MV-4-11 (cell line): Measurements from ENCODE around the gene MVB12B.
"Not testable (repeated sequence)": the region's sequence is repeated elsewhere in the genome, so short reads cannot be mapped to it uniquely, and the experiment has no call there.

Experiments
- DNase-seq: peaks from one replicate; lab custom pipeline; 2025; lab: John Stamatoyannopoulos, UW

Gene MVB12B

DNA sequence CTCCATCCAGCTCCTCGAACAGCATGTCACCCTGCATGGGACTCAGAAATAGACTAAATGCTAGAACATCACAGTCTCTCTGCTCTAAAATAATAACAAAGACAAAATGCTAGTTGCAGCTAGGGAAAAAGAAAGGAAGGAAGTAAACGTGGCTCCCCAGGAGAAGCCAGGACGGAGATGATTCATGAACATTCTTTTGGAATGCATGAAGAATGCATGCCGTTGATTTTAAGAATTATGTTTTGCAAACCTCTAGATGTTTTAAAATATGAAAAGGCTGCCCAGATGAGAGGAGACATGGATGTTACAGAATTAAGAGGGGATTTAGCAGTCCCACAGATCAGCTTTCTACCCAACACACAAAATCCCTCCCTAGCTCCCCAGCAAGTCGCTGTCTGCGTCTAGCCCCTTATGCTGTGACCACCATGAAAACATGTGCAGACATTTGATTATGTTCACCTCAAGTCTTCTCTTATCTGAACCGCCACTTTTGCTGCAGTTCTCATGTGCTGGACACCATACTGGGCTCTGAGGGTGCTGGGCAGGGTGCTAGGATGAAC lies 147.7 kb downstream of the MVB12B start:
- no peak for DNase-seq

DNA sequence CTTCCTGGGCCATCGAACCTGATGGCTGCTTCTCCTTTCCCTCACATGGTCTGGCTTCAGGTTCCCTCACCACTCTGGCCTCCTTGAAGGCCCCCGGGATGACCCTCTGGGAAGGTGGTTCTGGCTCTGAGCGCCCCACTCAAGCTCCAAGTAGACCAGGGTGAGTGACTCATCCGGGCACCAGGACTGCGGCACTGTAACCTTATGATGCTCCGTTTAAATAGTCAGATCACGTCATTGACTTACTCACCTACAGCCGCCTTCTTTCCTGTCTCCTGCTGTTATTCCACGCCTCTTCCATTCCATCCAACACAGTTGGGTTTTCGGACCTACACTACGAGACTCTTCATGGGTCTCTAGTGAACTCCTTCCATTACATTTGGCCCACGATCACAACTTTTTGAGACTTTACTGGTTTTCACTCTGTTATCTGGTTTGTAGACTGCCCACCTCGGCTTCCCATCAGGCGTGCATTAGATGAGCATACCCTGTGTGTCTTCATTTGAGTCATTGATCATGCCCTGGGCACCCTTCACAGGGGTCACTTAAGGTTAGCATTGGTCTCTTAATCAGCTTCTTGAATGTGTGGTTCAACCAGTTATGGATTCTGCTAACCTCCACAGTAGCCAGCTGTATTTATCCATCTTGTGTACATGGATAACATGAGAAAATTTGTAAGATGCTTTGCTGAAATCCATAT lies 148.3 kb downstream of the MVB12B start:
- DNase-seq = no peak

DNA sequence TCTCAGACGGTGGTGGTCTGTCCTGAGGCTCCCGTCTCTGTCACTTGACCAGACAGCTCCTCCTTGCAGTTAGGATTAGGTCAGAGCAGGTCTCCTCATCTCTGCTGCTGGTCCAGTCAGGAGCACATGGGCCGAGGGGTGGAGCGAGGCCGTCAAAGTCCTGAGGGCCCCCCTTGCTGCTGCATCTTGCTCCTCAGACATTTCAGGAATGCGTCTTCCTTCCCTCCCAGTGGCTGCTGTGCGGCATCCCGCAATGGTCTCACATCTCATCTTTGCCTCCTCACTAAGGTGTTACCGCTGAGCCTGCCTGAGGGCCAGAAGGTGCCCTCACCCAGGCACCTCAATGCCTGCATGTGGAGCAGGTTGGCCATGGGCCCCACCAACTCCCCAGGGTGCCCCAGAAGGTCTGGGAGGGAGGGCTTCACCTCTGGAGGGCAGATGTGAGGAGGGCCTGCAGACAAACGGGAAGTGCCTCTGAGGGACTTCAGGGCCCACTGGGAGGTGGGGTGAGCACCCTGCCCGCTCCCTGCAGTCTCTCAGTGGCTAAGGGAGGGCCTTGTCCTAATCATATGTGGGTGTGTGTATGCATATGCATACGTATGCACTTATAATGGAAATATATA lies 149.4 kb downstream of the MVB12B start:
- DNase-seq = no peak

- not testable (repeated sequence) for DNase-seq
Observed at GRCh38 chr9:126477432-126477831, 150.8 kb downstream of the MVB12B start.

DNA sequence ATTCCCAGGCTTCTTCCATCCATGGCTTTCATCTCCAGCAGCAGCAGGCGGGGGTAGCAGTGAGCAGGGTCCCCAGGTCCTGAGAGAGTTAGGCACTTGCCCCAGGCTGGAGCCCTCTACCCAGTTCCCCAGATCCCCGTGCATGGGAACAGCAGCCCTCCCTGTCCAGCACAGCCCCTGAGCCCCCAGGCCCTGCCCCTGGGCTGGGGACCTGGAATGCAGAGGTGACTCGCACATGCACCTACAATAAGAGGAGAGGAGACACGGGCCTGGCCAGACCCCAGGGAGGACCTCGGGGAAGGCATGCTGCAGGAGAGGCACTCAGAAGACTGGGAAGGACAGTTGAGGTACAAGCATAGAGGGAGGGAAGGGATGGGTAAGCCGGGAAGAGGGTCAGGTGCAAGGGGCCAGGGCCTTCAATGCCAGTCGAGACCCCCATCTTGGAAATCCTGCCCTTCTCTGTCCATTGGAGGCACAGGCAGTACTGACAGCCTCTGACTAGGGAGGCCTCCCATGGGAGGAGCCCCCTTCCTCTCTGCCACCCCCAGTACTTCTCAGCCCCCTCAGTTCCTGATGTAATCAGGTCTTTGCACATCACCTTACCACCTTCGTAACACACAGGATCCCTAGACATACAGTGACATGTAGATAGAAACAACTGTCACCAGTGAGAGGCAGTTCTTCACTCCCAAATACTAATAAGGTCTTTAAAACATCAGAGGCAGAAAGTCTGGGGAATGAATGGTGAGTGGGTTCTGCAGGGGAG lies 151.8 kb downstream of the MVB12B start:
- DNase-seq = no peak

DNA sequence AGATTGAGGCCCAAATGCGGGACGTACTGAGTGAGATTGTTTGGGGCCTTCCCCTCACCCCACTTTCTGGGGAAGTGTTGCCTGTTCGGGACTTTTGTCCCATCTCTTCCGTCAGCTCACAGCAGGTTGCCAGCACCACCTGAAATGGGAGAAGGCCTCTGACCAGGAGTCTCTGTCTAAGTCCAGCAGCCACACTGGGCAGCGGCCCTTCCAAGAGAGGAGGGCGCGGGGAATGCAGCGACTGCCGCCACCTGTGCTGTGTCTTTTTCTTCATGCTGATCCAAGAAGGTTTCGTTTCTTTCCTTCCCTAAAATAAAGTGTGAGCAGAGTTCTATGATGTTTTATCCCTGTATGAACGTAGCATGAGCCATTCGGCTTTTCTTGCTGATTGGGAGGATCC lies 152.9 kb downstream of the MVB12B start:
- DNase-seq = no peak

DNA sequence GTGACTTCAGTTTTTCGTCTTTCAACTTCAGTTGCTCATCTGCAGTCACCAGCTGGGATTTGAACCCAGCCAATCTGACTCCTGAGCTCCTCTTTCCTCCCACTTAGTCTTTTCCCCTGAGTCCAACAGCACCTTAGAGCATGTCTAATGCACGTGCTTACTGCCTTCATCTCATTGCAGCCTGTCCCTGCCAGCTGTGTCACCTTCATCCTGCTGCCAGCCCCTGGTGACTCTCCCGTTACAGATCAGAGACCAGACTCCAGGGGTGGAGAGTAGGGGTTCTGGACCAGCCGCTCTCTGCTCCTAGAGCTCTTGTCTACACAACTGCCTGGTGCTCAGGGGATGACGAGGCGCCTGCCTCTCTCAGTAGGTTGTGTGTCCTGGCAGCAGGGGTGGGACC lies 154.2 kb downstream of the MVB12B start:
- no peak for DNase-seq

DNA sequence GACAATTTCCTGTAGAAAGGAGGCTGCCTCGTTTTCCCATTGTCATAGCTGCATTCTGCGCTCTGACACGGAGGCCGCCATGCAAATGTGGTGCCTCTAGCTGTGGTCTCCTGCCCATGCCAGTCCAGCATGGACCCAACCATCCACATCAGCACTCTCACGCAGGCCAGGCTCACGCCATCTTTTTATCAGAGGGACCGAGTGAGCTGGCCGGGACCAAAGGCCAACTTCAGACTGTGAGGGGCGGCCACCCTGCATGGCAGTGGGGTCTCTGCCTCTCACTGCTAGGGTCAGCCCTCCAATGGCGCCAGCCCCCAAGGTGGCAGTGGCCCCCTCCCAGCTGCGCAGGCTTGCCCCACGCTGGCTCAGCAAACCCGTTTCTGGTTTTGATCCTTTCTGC lies 155.2 kb downstream of the MVB12B start:
- DNase-seq = no peak

- no peak for DNase-seq
Observed at GRCh38 chr9:126482361-126483044, 155.9 kb downstream of the MVB12B start.

- no peak for DNase-seq
Observed at GRCh38 chr9:126483468-126484073, 156.9 kb downstream of the MVB12B start.

GRCh38 chr9:126485662-126486061 lies 159.0 kb downstream of the MVB12B start:
- no peak for DNase-seq

GRCh38 chr9:126486276-126486675 lies 159.6 kb downstream of the MVB12B start:
- DNase-seq = no peak

GRCh38 chr9:126487856-126488255 lies 161.2 kb downstream of the MVB12B start:
- no peak for DNase-seq

DNA sequence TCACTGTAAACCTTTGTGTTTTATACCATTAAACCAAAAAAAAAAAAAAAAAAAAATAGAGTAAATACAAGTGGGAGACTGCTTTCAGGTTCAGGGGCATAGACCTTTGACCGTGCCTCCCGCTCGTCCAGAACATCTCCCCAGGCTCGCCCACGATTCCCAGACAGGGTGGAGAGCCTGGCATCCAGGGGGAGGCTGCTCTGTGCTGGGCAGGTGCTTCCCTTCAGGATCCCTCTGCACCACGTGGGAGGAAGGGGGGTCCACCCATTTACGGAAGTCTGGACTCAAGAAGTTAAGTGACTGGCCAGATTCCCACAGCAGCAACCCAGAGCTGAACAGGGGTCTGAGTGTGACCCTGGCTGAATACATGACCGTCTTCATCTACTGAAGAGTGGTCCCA lies 161.7 kb downstream of the MVB12B start:
- DNase-seq = no peak

GRCh38 chr9:126488881-126489404 lies 162.3 kb downstream of the MVB12B start:
- DNase-seq = no peak

GRCh38 chr9:126489581-126490213 lies 163.1 kb downstream of the MVB12B start:
- DNase-seq = no peak

DNA sequence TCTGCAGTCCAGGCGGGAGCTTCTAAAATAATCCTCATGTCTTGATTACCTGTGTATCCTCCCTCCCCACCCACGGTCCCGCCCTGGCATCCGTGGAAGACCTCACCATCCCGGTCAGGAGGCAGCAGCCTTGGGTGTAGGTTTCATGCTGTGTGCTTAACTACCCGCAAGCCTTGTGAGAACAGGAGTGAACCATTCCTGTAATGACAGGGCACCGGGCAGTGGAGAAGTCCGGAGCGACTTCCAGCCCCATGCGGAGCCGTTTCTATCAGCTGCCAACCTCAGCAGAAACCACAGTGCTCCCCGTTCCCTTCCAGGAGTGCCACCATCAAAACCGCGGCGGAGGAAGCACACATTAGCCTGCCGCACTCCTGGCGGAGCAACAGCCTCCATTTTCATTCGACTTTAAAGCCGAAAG lies 163.6 kb downstream of the MVB12B start:
- DNase-seq = peak; percentile 56

DNA sequence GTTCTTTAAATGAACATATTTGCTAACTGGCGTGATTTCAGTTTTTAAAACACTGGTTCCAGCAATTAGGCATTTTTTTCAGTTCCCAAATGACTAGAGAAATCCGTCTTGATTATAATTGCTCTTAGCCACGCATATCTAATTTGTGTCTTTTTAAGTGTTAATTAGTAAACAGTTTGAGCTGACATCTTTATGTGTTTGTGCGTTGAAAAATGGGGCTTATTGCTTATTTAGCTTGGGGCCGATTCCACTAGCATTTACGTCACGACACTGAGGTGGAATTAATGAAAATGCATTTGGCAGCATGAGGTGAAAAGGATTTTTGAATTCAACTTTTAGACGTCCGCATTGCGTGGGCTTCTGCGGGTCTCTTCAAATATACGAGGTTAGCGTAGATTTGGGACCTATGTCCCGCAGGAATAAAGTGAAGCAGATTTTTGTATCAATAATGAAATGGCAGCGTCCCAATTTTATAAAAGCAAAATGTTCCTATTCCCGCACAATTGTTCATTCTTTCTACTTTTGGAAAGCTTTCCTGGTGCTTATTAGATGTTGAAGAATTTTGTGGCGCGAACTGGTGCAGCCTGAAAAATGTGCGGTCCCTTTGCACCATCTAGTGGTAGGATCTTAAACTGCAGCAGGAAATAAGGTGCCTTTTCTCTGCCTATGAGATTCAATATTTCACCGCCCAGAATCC lies 164.4 kb downstream of the MVB12B start:
- peak; percentile 47 for DNase-seq

DNA sequence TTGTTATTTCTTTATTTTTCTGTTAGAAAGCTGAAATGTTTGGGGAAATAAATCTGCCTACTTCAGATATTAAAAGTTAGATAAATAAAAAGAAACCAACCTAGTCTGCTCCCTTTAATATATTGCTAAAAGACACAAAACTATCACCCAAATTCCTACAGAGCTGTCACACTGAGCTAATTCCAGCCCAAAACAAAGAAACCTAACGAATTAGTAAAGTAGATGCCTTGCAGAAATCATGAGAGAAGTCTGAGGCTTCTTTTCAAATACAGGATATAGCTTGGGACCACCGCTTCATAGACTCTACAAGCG lies 164.9 kb downstream of the MVB12B start:
- no peak for DNase-seq

DNA sequence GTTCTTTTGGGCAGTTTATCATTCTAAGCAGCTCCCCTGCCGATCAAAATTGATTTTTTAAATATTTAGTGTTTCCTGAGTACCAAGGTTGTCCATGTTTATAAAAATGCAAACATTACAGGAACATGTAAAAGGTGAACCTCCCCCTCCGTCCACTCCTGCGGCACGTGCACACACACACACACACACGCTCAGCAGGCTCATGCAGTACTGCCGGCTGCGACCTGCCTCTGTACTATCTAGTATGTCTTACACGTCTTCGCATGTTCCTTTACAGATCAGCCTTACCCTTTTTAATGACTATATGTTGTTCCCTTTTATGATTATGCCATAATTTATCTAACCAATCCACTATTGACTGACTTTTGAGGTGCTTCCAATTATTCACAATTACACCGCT lies 165.3 kb downstream of the MVB12B start:
- no peak for DNase-seq

DNA sequence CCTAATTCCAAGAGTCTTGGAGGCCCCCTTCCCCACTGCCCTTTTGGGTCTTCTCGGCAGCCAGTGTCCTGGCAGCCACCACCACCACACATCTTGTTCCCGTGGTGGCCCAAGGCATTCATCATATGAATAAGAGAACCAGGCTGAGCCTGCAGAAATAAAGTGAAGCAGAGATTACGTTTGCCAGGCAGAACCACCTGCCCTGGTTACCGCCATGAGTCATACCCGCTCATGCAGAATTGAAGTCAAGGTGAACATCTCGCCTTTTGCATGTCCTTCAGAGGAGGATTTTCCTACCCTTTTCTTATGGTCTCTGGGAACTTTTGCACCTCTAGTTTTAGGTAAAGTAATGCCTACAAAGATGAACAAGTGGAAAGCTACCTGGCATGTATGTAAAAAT lies 167.6 kb downstream of the MVB12B start:
- no peak for DNase-seq
